Suppressor macrophage (primary cell): Measurements from ENCODE around the gene CCDC190.
"Not testable (repeated sequence)": the region's sequence is repeated elsewhere in the genome, so short reads cannot be mapped to it uniquely, and the experiment has no call there.

ENCODE experiments used
- DNase-seq, 4 experiments: peaks; one replicate each; pipeline ENCODE4 v3.0.0-alpha.2; 2020 to 2022
- total RNA-seq, 17 experiments: gene quantifications; one replicate each; lab custom pipeline; 2026; ENCODE audit warnings: mixed read lengths in 6 of 17, inconsistent platforms in 3 of 17; lab: John Stamatoyannopoulos, UW

Gene CCDC190
- 0 to 2.4 (median 0) reads per million in 17 experiments for total RNA-seq

GRCh38 chr1:162861101-162861500, at the start of gene CCDC190:
Gene CCDC190 (minus strand): TSS chr1:162861175. CDS start chr1:162859646, 1,529 bp downstream.
- DNase-seq: no peak

GRCh38 chr1:162910161-162910560, 49.2 kb upstream of the CCDC190 start:
- DNase-seq: no peak

- no peak for DNase-seq
Observed at GRCh38 chr1:162908780-162909179, 47.8 kb upstream of the CCDC190 start.

- DNase-seq: no peak
Observed at GRCh38 chr1:162908236-162908635, 47.3 kb upstream of the CCDC190 start.

GRCh38 chr1:162906485-162906884, 45.5 kb upstream of the CCDC190 start:
- DNase-seq: no peak

- DNase-seq: no peak
Observed at GRCh38 chr1:162905174-162906158, 44.5 kb upstream of the CCDC190 start.

- DNase-seq: no peak
Observed at GRCh38 chr1:162904579-162904978, 43.6 kb upstream of the CCDC190 start.

GRCh38 chr1:162904023-162904422, 43.0 kb upstream of the CCDC190 start:
- no peak for DNase-seq

GRCh38 chr1:162903246-162903645, 42.3 kb upstream of the CCDC190 start:
- no peak for DNase-seq

GRCh38 chr1:162902416-162902815, 41.4 kb upstream of the CCDC190 start:
- peak; percentile 47 to 74 (median 60) for DNase-seq

- no peak for DNase-seq
Observed at GRCh38 chr1:162901243-162901642, 40.3 kb upstream of the CCDC190 start.

- DNase-seq: no peak
Observed at GRCh38 chr1:162899422-162900146, 38.6 kb upstream of the CCDC190 start.

GRCh38 chr1:162893612-162893908, 32.6 kb upstream of the CCDC190 start:
- no peak for DNase-seq

GRCh38 chr1:162892906-162893611, 32.1 kb upstream of the CCDC190 start:
- DNase-seq: peak; percentile 59 to 79 (median 68)

- DNase-seq: no peak
Observed at GRCh38 chr1:162889989-162890388, 29.0 kb upstream of the CCDC190 start.

- no peak for DNase-seq
Observed at GRCh38 chr1:162886705-162887104, 25.7 kb upstream of the CCDC190 start.

- DNase-seq: no peak
Observed at GRCh38 chr1:162885265-162885664, 24.3 kb upstream of the CCDC190 start.

- no peak for DNase-seq
Observed at GRCh38 chr1:162884831-162885230, 23.9 kb upstream of the CCDC190 start.

GRCh38 chr1:162882248-162882674, 21.3 kb upstream of the CCDC190 start:
- no peak for DNase-seq

- no peak for DNase-seq
Observed at GRCh38 chr1:162881590-162881989, 20.6 kb upstream of the CCDC190 start.

GRCh38 chr1:162880617-162881016, 19.6 kb upstream of the CCDC190 start:
- DNase-seq: not testable (repeated sequence)

- peak; percentile 67 to 83 (median 77) for DNase-seq
Observed at GRCh38 chr1:162878000-162878596, 17.1 kb upstream of the CCDC190 start.
